Activated CD4-positive, alpha-beta T cell treated with anti-CD3 and anti-CD28 coated beads, Interleukin-2, amount 50 U/mL, for 16 hours (primary cell): Measurements from ENCODE around the gene ALK.

ENCODE experiments used
- DNase-seq: peaks from one replicate; pipeline ENCODE4 v3.0.0-alpha.2; 2020

The ALK gene

GRCh38 chr2:29430382-29431112 is 490.8 kb downstream of the ALK start:
- no peak for DNase-seq

- DNase-seq, result no peak
These were observed 495.0 kb downstream of the ALK start for GRCh38 chr2:29426354-29426753.

- no peak for DNase-seq
These were observed 495.5 kb downstream of the ALK start for GRCh38 chr2:29425866-29426265.

GRCh38 chr2:29423061-29423666 is 498.2 kb downstream of the ALK start:
- no peak for DNase-seq

GRCh38 chr2:29420999-29421782 is 500.2 kb downstream of the ALK start:
- peak; percentile 10 for DNase-seq

GRCh38 chr2:29420464-29420863 is 500.9 kb downstream of the ALK start:
- no peak for DNase-seq

- no peak for DNase-seq
These were observed 503.8 kb downstream of the ALK start for GRCh38 chr2:29417630-29418029.

GRCh38 chr2:29412197-29412925 is 509.0 kb downstream of the ALK start:
- DNase-seq, result no peak

- DNase-seq, result no peak
These were observed 515.7 kb downstream of the ALK start for GRCh38 chr2:29405707-29406106.

GRCh38 chr2:29405266-29405665 is 516.1 kb downstream of the ALK start:
- DNase-seq, result no peak

GRCh38 chr2:29401994-29402393 is 519.4 kb downstream of the ALK start:
- no peak for DNase-seq

GRCh38 chr2:29400930-29401653 is 520.3 kb downstream of the ALK start:
- DNase-seq, result no peak

GRCh38 chr2:29398384-29399237 is 522.8 kb downstream of the ALK start:
- no peak for DNase-seq

- no peak for DNase-seq
These were observed 523.7 kb downstream of the ALK start for GRCh38 chr2:29397713-29398112.

- DNase-seq, result no peak
These were observed 524.3 kb downstream of the ALK start for GRCh38 chr2:29397039-29397438.

GRCh38 chr2:29394981-29395350 is 526.4 kb downstream of the ALK start:
- no peak for DNase-seq

GRCh38 chr2:29394311-29394980 is 526.9 kb downstream of the ALK start:
- DNase-seq, result no peak

- DNase-seq, result no peak
These were observed 527.7 kb downstream of the ALK start for GRCh38 chr2:29393676-29394075.

- DNase-seq, result no peak
These were observed 528.6 kb downstream of the ALK start for GRCh38 chr2:29392774-29393173.

- no peak for DNase-seq
These were observed 531.2 kb downstream of the ALK start for GRCh38 chr2:29390136-29390535.

GRCh38 chr2:29389686-29390085 is 531.7 kb downstream of the ALK start:
- no peak for DNase-seq
